ENCODE results near the gene HOXD10.

Gene HOXD10

DNA sequence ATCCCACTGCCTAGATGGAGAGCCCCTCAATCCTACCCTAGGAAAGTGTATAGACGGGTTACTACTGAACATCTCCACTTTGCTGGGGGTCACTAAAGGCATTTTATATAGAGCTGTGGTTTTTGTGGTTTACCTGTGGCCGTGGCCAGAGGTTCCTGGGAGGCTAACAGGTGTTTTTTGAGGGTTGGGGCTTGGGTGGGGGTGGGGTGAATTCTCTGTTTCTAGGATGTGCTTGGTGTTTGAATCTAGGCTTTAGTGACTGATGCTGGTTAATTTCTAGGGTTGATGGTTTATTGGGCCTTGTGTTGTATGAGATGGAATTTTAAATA is 20.6 kb downstream of the HOXD10 start:
- no peak for DNase-seq

GRCh38 chr2:176137906-176138305 is 21.3 kb downstream of the HOXD10 start:
- DNase-seq: no peak

- DNase-seq: no peak
These were observed 21.9 kb downstream of the HOXD10 start for GRCh38 chr2:176138526-176138922.

GRCh38 chr2:176138923-176139660 is 22.5 kb downstream of the HOXD10 start:
- DNase-seq: no peak

GRCh38 chr2:176139661-176140512 is 23.3 kb downstream of the HOXD10 start:
- no peak for DNase-seq

DNA sequence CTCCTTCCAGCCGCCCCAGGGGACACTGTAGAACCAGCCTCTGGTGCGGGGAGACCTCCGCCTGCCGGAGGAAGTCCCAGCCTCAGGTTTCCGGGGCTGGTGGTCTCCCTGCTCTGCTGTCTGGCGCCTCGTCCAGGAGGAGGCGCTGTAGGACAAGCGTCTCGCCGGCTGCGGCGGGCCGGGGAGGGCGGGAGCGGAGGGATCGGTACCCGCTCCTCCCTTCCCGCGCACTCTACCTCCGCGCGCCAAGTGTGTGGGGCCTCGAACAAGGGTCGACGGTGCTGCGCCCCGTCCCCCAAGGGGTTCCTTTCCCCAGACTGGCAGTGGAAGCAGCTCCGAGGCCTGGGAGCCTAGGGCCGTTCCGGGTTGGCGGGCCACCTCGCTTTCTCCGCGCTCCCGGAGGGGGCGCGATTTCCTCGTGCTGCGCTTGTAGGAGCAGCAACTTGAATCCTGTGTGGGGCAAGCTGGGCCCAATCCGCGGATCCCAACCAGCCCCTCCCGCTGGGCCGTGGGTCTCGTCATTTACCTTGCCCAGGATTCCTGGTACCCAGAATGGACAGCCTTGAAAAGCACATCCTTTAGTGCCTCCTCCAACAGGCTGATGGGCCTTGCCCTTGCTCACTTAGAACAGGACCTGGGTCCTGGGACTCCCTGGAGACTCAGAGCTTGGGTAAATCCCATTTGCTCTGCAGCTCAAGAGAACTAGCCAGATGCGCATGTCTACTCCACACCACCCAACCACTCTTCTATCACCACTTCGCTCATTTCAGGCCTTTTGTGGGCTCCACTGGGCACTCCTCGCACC is 24.1 kb downstream of the HOXD10 start:
- DNase-seq: peak; percentile 61

DNA sequence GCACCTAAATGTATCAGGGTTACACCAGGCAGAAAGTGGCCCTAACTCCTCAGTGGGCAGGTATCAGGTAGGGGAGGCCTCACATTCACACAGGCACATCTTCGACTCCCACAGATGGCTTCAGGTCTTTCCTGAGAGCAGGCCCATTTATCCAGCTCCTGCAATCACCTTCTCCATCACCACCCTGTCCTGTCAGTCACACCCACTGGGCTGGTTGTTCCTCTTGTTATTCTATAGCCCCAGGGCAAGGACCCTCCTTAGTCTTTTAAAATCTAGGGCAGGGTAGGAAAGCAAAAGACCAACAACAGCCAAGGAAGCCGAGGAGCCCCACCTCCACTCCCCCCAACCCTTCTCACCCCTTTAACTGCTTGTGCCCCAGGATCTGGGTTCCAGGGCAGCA is 25.7 kb downstream of the HOXD10 start:
- DNase-seq: no peak

DNA sequence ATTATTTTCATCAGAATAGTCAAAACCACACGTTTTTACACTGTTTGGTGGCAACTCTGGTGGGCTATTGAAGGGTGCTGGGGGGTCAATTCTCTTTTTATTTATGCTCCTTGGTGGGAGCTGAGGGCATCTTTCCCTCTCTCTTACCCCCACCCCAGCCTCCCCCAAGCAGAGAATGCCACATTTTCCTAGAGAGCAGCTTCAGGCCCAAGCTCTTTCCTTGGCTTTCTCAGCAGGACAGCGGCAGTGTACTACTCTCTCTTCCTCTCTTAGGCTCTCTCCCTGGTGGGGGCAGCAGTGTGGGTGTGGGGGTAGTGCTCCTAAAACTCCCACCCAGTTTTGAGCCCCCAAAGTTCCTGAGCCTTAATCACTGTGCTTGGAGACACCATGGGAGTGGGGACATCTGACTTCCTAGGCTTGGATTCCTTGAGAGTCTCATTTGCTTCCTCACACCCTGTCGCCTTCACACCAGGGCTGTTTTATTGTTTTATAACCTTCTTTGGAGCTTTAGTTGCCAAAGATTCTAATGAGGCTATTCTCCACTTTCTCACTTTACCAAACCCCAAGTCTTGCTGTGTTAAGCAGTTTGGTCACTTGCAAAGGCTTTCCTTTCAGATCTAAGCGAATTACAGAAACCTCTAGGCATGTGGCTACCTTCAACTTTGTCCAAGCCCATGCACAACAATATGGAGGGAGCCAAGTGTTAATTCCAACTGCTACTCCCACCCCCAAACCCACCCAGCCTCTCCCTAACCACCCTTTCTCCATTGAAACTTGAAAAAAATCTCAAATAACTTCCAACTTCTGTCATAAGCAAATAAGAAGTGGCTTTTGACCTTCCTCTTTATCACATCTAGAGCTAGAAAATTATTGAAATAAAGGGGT is 28.7 kb downstream of the HOXD10 start:
- DNase-seq: no peak

GRCh38 chr2:176146101-176146500 is 29.5 kb downstream of the HOXD10 start:
- DNase-seq: no peak

DNA sequence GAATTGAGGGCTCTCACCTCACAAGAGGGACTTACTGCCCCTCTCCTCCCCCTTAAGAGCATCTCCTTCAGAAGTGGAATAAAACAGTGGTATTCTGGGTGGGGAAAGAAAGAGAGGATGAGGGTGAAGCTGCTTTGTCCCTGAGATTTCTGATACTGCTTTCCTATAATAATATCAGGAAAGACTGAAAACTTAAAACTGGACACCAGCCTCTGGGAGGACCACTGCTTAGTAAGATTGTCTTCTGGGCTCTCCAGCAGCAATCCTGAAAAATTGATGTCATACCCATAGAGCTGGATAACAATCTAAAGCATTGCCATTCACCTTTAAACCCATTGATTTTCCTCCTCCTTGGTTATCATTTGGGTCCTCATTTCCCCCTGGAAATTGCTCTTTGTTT is 30.1 kb downstream of the HOXD10 start:
- no peak for DNase-seq

DNA sequence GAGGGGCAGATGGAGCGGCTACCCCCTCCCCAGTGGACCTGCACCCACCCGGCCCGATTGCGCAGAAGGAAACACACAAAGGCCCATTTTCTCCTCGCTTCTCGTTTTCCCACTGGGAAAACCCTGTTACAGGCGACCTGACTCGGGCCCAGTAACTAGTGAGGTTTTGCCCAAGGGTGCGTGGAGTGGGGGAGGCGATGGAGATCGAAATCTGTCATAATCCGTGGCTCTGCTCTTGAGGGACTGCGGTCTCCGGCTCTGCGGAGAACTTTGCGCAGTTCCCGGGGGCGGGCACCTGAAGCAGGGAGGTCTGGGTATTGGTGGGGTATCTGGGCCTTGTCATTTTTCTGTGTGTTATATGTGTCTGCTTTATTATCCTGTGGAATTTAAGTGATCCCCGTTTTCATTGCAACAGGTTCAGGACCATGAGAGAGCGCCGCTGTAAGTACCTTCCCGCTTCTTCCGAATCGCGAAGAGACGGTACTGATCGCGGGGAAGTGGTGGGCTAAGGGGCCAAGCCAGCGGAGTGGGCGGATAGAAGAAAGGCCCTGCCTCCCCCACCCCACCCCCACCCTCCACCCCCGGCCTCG is 30.7 kb downstream of the HOXD10 start:
- DNase-seq: no peak

- DNase-seq: no peak
These were observed 31.4 kb downstream of the HOXD10 start for GRCh38 chr2:176147800-176148496.

GRCh38 chr2:176148751-176149421 is 32.3 kb downstream of the HOXD10 start:
- DNase-seq: no peak

GRCh38 chr2:176149481-176149938 is 32.9 kb downstream of the HOXD10 start:
- DNase-seq: no peak

DNA sequence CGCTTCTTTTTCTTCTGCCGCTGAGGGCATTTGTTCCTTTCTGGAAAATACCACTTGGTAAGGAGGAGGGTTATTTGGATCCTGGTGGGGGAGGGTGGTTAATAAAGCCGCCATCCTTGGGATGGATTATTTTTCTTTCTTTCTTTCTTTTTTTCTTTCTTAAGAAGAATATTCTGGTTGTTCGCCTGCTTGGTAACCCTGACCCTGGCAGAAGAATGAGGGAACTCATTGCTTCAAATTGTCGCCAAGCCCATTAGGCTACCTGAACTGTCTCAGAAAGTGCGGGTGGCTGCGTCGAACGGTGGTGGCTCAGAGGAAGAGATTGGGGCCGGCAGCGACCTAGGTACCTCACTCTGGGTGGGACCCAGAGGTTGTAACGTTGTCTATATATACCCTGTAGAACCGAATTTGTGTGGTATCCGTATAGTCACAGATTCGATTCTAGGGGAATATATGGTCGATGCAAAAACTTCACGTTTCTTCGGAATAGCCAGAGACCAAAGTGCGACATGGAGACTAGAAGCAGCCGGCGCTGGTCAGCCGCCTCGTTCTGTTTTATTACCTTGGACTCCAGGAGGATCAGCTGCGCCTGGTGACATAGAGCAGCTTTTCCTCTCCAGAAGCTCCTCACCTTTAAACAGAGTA is 33.5 kb downstream of the HOXD10 start:
- no peak for DNase-seq

GRCh38 chr2:176150584-176151441 is 34.2 kb downstream of the HOXD10 start:
- no peak for DNase-seq

DNA sequence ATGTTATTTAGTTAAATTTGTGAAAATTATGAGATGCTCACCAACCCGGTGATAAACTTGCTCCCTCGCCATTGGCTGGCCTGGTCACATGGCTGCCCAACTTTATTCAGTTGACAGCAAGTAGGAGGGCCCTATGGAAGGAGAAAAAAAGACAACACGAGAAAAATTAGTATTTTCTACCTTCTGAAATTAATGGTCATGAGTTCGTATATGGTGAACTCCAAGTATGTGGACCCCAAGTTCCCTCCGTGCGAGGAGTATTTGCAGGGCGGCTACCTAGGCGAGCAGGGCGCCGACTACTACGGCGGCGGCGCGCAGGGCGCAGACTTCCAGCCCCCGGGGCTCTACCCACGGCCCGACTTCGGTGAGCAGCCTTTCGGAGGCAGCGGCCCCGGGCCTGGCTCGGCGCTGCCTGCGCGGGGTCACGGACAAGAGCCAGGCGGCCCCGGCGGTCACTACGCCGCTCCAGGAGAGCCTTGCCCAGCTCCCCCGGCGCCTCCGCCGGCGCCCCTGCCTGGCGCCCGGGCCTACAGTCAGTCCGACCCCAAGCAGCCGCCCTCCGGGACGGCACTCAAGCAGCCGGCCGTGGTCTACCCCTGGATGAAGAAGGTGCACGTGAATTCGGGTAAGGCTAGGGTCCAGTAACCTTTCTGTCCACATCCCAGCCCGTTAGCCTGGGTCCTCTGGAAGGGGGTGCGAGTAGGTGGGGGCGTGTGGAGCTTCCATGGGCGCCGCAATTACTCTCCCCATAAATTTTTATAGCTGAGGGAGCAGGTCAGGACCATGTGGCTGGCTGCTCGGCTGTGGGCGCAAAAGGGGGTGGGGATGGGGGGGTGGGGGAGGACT is 35.1 kb downstream of the HOXD10 start, which contains the start of gene HOXD4:
TSS of gene HOXD4 (plus strand) at position 109 of the 846 bp plus-strand sequence. CDS start at position 193, 84 bp downstream.
- no peak for DNase-seq
